ENCODE data around the gene LEFTY1.

- TF ChIP-seq SIN3A (IDR thresholded peaks at IDR 0.05; ENCODE audit: low read depth) (no peak), CTCF (IDR thresholded peaks at IDR 0.05 in 2 of 3, conservative IDR thresholded peaks at IDR 0.05 in 1 of 3; ENCODE audit: borderline replicate concordance in 1 of 3, insufficient read depth in 1 of 3, low read depth in 2 of 3, low read length in 2 of 3) (no peak), SRF (IDR thresholded peaks at IDR 0.05; ENCODE audit: low read depth) (no peak), ZNF274 (IDR thresholded peaks at IDR 0.05; ENCODE audit: low read depth, low read length) (no peak), POLR2AphosphoS5 (IDR thresholded peaks at IDR 0.05; ENCODE audit: low read depth, low read length) (no peak)
Measured at GRCh38 chr1:225896494-225896893, 7.5 kb upstream of the LEFTY1 start.

Data from HCT116 (cell line).